ENCODE data around the gene SMG6.

DNA sequence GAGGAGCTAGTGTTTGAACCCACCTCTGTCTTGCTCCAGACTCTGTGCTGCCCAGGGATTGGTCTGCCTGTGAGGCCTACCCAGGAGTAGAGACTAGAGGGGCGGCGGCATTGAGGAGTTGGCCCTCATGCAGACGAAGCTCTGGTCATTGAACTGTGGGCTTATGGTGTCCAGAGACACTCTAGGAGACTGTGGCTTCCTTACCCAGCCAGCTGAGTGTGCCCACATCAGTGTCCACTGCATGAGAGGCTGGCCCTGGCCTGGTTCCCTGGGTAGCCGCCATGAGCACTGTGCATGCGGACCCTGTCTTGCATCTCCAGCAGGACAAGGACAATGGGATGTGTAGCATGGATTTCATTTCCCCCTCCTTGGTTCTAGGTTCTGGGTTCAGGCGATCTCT lies 47.7 kb upstream of the SMG6 start:
- TF ChIP-seq, protein P1, sequence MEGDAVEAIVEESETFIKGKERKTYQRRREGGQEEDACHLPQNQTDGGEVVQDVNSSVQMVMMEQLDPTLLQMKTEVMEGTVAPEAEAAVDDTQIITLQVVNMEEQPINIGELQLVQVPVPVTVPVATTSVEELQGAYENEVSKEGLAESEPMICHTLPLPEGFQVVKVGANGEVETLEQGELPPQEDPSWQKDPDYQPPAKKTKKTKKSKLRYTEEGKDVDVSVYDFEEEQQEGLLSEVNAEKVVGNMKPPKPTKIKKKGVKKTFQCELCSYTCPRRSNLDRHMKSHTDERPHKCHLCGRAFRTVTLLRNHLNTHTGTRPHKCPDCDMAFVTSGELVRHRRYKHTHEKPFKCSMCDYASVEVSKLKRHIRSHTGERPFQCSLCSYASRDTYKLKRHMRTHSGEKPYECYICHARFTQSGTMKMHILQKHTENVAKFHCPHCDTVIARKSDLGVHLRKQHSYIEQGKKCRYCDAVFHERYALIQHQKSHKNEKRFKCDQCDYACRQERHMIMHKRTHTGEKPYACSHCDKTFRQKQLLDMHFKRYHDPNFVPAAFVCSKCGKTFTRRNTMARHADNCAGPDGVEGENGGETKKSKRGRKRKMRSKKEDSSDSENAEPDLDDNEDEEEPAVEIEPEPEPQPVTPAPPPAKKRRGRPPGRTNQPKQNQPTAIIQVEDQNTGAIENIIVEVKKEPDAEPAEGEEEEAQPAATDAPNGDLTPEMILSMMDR (IDR thresholded peaks at IDR 0.05; ENCODE audit: insufficient read depth, low read length, poor library complexity, severe bottlenecking): no peak
- no peak for TF ChIP-seq EZH2phosphoT487 (conservative IDR thresholded peaks at IDR 0.05; ENCODE audit: low read length)
